HG03025 (cell line): ENCODE results near the gene AOPEP.

Experiments
- ATAC-seq: cut with Tn5 transposase; IDR thresholded peaks from one replicate; pipeline ENCODE4 v1.9.1; 2021; ENCODE audit warnings: mild to moderate bottlenecking, moderate library complexity; ENCODE audit not compliant: unreplicated experiment, low FRiP score

Gene AOPEP

GRCh38 chr9:95116002-95116807 lies 389.7 kb downstream of the AOPEP start:
- no peak for ATAC-seq

- no peak for ATAC-seq
Measured at GRCh38 chr9:95116808-95117204, 390.3 kb downstream of the AOPEP start.

GRCh38 chr9:95118596-95118995 lies 392.1 kb downstream of the AOPEP start:
- no peak for ATAC-seq

GRCh38 chr9:95120781-95121370 lies 394.4 kb downstream of the AOPEP start:
- ATAC-seq, result no peak

GRCh38 chr9:95124582-95125367 lies 398.3 kb downstream of the AOPEP start:
- no peak for ATAC-seq

GRCh38 chr9:95125652-95126051 lies 399.2 kb downstream of the AOPEP start:
- no peak for ATAC-seq

- no peak for ATAC-seq
Measured at GRCh38 chr9:95126739-95127138, 400.2 kb downstream of the AOPEP start.

GRCh38 chr9:95127249-95128176 lies 401.0 kb downstream of the AOPEP start:
- ATAC-seq, result no peak

GRCh38 chr9:95128177-95128524 lies 401.7 kb downstream of the AOPEP start:
- no peak for ATAC-seq

- ATAC-seq, result no peak
Measured at GRCh38 chr9:95129476-95130291, 403.2 kb downstream of the AOPEP start.

- ATAC-seq, result no peak
Measured at GRCh38 chr9:95130484-95130883, 404.0 kb downstream of the AOPEP start.

GRCh38 chr9:95131023-95131943 lies 404.8 kb downstream of the AOPEP start:
- ATAC-seq, result no peak

GRCh38 chr9:95132366-95133324 lies 406.1 kb downstream of the AOPEP start:
- no peak for ATAC-seq

- no peak for ATAC-seq
Measured at GRCh38 chr9:95133325-95133705, 406.8 kb downstream of the AOPEP start.

- no peak for ATAC-seq
Measured at GRCh38 chr9:95134457-95134881, 408.0 kb downstream of the AOPEP start.

GRCh38 chr9:95135756-95136155 lies 409.3 kb downstream of the AOPEP start:
- no peak for ATAC-seq
